NOMO-1 treated with dmso at 0.1 percent for 144 hours (cell line): ENCODE measurements around the gene MS4A1.
"Not testable (repeated sequence)": the region's sequence is repeated elsewhere in the genome, so short reads cannot be mapped to it uniquely, and the experiment has no call there.

ENCODE experiments used
- DNase-seq: peaks from one replicate; lab custom pipeline; 2025; ENCODE audit not compliant: unreplicated experiment; lab: John Stamatoyannopoulos, UW

MS4A1 gene

GRCh38 chr11:60502221-60502775 is 46.7 kb downstream of the MS4A1 start:
- no peak for DNase-seq

- no peak for DNase-seq
Measured at GRCh38 chr11:60504219-60504905, 48.7 kb downstream of the MS4A1 start.

GRCh38 chr11:60509609-60510008 is 54.0 kb downstream of the MS4A1 start:
- not testable (repeated sequence) for DNase-seq

GRCh38 chr11:60510209-60510608 is 54.6 kb downstream of the MS4A1 start:
- DNase-seq = not testable (repeated sequence)

- no peak for DNase-seq
Measured at GRCh38 chr11:60511393-60511792, 55.7 kb downstream of the MS4A1 start.

GRCh38 chr11:60512651-60513225 is 57.1 kb downstream of the MS4A1 start:
- no peak for DNase-seq

GRCh38 chr11:60513496-60514460 is 58.1 kb downstream of the MS4A1 start:
- DNase-seq = no peak

GRCh38 chr11:60515144-60515855 is 59.7 kb downstream of the MS4A1 start, which contains the start of gene MS4A13:
Gene MS4A13, plus strand, starts transcription at chr11:60515392. Its CDS starts 2,692 bp downstream, at chr11:60518084.
- no peak for DNase-seq
